Measurements from ENCODE around the gene CBR3. TPM values are rescaled to one million over a fixed set of nuclear protein-coding genes. Genes with fewer than 3 reads are reported as not detected.

Gene CBR3
- total and polyA plus RNA-seq, 7 experiments from 2014 or later: 1.3 to 22.5 (median 5.6) TPM

DNA sequence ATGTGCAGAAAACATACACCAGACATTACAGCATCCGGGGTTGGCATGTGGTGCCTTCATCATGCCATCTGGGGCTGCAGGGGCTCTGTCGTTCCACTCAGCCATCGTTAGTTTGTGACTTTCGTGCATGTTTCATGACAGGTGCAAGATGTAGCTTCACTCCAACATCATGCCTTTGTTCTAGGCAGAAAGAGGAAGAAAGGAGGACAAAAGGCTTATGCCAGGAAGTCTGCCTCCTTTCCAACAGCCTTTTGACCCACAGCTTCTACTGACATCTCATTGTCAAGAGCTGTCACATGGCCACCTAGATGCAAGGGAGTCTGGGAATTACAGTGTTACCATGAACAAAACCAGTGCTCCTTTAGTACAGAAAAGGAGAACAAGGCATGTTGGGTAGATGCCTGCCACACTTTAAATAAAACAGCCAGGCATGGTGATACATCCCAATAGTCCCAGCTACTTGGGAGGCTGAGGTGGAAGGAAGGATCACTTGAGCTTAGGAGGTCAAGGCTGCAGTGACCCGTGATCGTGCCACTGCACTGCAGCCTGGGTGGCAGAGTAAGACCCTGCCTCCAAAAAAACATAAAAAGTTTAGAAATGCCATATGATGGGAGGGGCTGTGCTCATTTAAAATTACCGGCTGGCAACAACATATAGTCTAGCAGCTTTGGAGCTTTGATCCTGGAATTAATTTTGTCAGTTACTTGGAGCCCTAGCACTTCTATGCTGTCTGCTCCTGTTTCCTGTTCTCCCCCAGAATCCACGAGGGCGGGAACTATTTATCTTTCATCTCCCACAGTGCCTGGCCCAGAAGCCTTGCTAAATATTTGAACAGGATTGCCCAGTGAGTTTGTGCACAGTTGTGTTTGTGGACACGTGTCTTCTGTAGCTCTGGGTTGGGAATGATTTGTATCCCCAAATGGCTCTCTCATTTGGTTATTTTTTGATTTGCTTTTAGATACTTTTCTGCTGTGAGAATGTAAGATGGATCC is 29.2 kb downstream of the CBR3 start:
- Histone ChIP-seq H3K4me1 (ENCODE audit: control insufficient read depth in 2 of 2, insufficient read depth in 2 of 2, low read length in 2 of 2) (no peaks in the 10 kb centered on the region), H3K36me3 (ENCODE audit: control insufficient read depth in 2 of 3, insufficient read depth in 3 of 3, low read length in 3 of 3) (peaks cover 0 to 18% (median 2%) of the 10 kb centered on the region in 3 experiments), H3K4me3 (ENCODE audit: low read length) (no peak overlapping the region), H3K27me3 (ENCODE audit: control insufficient read depth in 2 of 2, insufficient read depth in 2 of 2, low read length in 2 of 2) (no peaks in the 10 kb centered on the region), H3K9me3 (ENCODE audit: control insufficient read depth in 2 of 3, low read length in 3 of 3) (no peaks in the 10 kb centered on the region), H3K27ac (ENCODE audit: low read depth, low read length) (no peak overlapping the region)
- H3K27me3 Mint-ChIP-seq: no peaks in the 10 kb centered on the region
- DNase-seq (no peak), ATAC-seq (no peak)
- POLR2A ChIA-PET: interaction anchor here (0.5 to 1.8 kb wide), 4 partner anchors 10 to 232 kb away, joined by 3 to 9 read pairs (median 3); no protein-coding TSS in a partner anchor
- no peaks in the 10 kb centered on the region for H3K9me3 Mint-ChIP-seq
- H3K4me1 Mint-ChIP-seq: peaks cover 6 to 41% (median 25%) of the 10 kb centered on the region in 7 donors
- H3K27ac Mint-ChIP-seq: peak overlapping the region in 2 of 9 donors; percentile 1 to 53
- H3K4me3 Mint-ChIP-seq: no peak overlapping the region
- CTCF ChIA-PET: interaction anchor here (1.6 to 1.8 kb wide), 2 partner anchors 10 to 23 kb away, joined by 5 to 6 read pairs; no protein-coding TSS in a partner anchor
- intact Hi-C loops (cut with micrococcal nuclease): no loop called here
- peaks cover 0 to 26% (median 18%) of the 10 kb centered on the region in 5 donors for H3K36me3 Mint-ChIP-seq

GRCh38 chr21:36165356-36165755 is 30.5 kb downstream of the CBR3 start:
- no peaks in the 10 kb centered on the region for H3K27me3 ChIP-seq (ENCODE audit: control insufficient read depth in 2 of 2, insufficient read depth in 2 of 2, low read length in 2 of 2)
- Mint-ChIP-seq H3K36me3 (peaks cover 10 to 37% (median 20%) of the 10 kb centered on the region in 5 donors), H3K4me1 (peaks cover 6 to 31% (median 22%) of the 10 kb centered on the region in 7 donors), H3K4me3 (no peak overlapping the region), H3K27me3 (no peaks in the 10 kb centered on the region), H3K9me3 (no peaks in the 10 kb centered on the region), H3K27ac (no peak overlapping the region)
- CTCF ChIA-PET: no interaction called here
- H3K4me1 ChIP-seq (ENCODE audit: control insufficient read depth in 2 of 2, insufficient read depth in 2 of 2, low read length in 2 of 2): no peaks in the 10 kb centered on the region
- POLR2A ChIA-PET: no interaction called here
- H3K9me3 ChIP-seq (ENCODE audit: control insufficient read depth in 2 of 3, low read length in 3 of 3): no peaks in the 10 kb centered on the region
- no peak overlapping the region for H3K27ac ChIP-seq (ENCODE audit: low read depth, low read length)
- intact Hi-C loops (cut with micrococcal nuclease): no loop called here
- ATAC-seq (no peak), DNase-seq (no peak)
- peaks cover 0 to 27% (median 5%) of the 10 kb centered on the region in 3 experiments for H3K36me3 ChIP-seq (ENCODE audit: control insufficient read depth in 2 of 3, insufficient read depth in 3 of 3, low read length in 3 of 3)
- no peak overlapping the region for H3K4me3 ChIP-seq (ENCODE audit: low read length)

- peaks cover 0 to 33% (median 5%) of the 10 kb centered on the region in 3 experiments for H3K36me3 ChIP-seq (ENCODE audit: control insufficient read depth in 2 of 3, insufficient read depth in 3 of 3, low read length in 3 of 3)
- Mint-ChIP-seq H3K4me3 (no peak overlapping the region), H3K36me3 (peaks cover 10 to 40% (median 26%) of the 10 kb centered on the region in 5 donors), H3K4me1 (peaks cover 6 to 29% (median 18%) of the 10 kb centered on the region in 7 donors), H3K27ac (no peak overlapping the region), H3K9me3 (no peaks in the 10 kb centered on the region), H3K27me3 (no peaks in the 10 kb centered on the region)
- no peaks in the 10 kb centered on the region for H3K9me3 ChIP-seq (ENCODE audit: control insufficient read depth in 2 of 3, low read length in 3 of 3)
- DNase-seq (no peak), ATAC-seq (no peak)
- no peaks in the 10 kb centered on the region for H3K27me3 ChIP-seq (ENCODE audit: control insufficient read depth in 2 of 2, insufficient read depth in 2 of 2, low read length in 2 of 2)
- CTCF ChIA-PET: no interaction called here
- H3K4me3 ChIP-seq (ENCODE audit: low read length): no peak overlapping the region
- no peaks in the 10 kb centered on the region for H3K4me1 ChIP-seq (ENCODE audit: control insufficient read depth in 2 of 2, insufficient read depth in 2 of 2, low read length in 2 of 2)
- intact Hi-C loops (cut with micrococcal nuclease): no loop called here
- POLR2A ChIA-PET: interaction anchor here (0.6 kb wide), 1 partner anchor 92 kb away, joined by 3 read pairs; no protein-coding TSS in a partner anchor
- no peak overlapping the region for H3K27ac ChIP-seq (ENCODE audit: low read depth, low read length)
Observed at GRCh38 chr21:36166705-36167104, 31.8 kb downstream of the CBR3 start.

GRCh38 chr21:36167541-36167940 is 32.7 kb downstream of the CBR3 start:
- H3K4me1 ChIP-seq (ENCODE audit: control insufficient read depth in 2 of 2, insufficient read depth in 2 of 2, low read length in 2 of 2): no peaks in the 10 kb centered on the region
- H3K27ac Mint-ChIP-seq: no peak overlapping the region
- CTCF ChIA-PET: no interaction called here

GRCh38 chr21:36169470-36170128 is 34.7 kb downstream of the CBR3 start:
- H3K27ac Mint-ChIP-seq: peak overlapping the region in 1 of 9 donors; percentile 69
- POLR2A ChIA-PET: interaction anchor here (1.1 kb wide), 1 partner anchor 20 kb away, joined by 3 read pairs; no protein-coding TSS in a partner anchor
- Histone ChIP-seq H3K27me3 (ENCODE audit: control insufficient read depth in 2 of 2, insufficient read depth in 2 of 2, low read length in 2 of 2) (no peaks in the 10 kb centered on the region), H3K36me3 (ENCODE audit: control insufficient read depth in 2 of 3, insufficient read depth in 3 of 3, low read length in 3 of 3) (peaks cover 0 to 33% (median 5%) of the 10 kb centered on the region in 3 experiments), H3K4me3 (ENCODE audit: low read length) (no peak overlapping the region), H3K27ac (ENCODE audit: low read depth, low read length) (no peak overlapping the region), H3K9me3 (ENCODE audit: control insufficient read depth in 2 of 3, low read length in 3 of 3) (no peaks in the 10 kb centered on the region), H3K4me1 (ENCODE audit: control insufficient read depth in 2 of 2, insufficient read depth in 2 of 2, low read length in 2 of 2) (peaks cover 5 to 9% of the 10 kb centered on the region in 2 donors)
- CTCF ChIA-PET: interaction anchor here (0.8 kb wide), 1 partner anchor 20 kb away, joined by 4 read pairs; no protein-coding TSS in a partner anchor
- H3K4me3 Mint-ChIP-seq: no peak overlapping the region
- peaks cover 0 to 15% (median 11%) of the 10 kb centered on the region in 7 donors for H3K4me1 Mint-ChIP-seq
- intact Hi-C loops (cut with micrococcal nuclease): loop anchor here in 1 of 2 donors (5.0 kb wide), 1 partner anchor 38 kb away; no protein-coding TSS in a partner anchor
- no peaks in the 10 kb centered on the region for H3K9me3 Mint-ChIP-seq
- no peaks in the 10 kb centered on the region for H3K27me3 Mint-ChIP-seq
- no peak for DNase-seq
- no peak for ATAC-seq
- H3K36me3 Mint-ChIP-seq: peaks cover 10 to 38% (median 25%) of the 10 kb centered on the region in 5 donors

More at GRCh38 chr21:36167541-36167940, 32.7 kb downstream of the CBR3 start:
- Histone ChIP-seq H3K27me3 (ENCODE audit: control insufficient read depth in 2 of 2, insufficient read depth in 2 of 2, low read length in 2 of 2) (no peaks in the 10 kb centered on the region), H3K9me3 (ENCODE audit: control insufficient read depth in 2 of 3, low read length in 3 of 3) (no peaks in the 10 kb centered on the region), H3K36me3 (ENCODE audit: control insufficient read depth in 2 of 3, insufficient read depth in 3 of 3, low read length in 3 of 3) (peaks cover 0 to 33% (median 5%) of the 10 kb centered on the region in 3 experiments), H3K27ac (ENCODE audit: low read depth, low read length) (no peak overlapping the region), H3K4me3 (ENCODE audit: low read length) (no peak overlapping the region)
- POLR2A ChIA-PET: interaction anchor here (0.7 kb wide), 1 partner anchor 113 kb away, joined by 3 read pairs; no protein-coding TSS in a partner anchor
- H3K4me3 Mint-ChIP-seq: no peak overlapping the region
- DNase-seq (no peak), ATAC-seq (no peak)
- no peaks in the 10 kb centered on the region for H3K27me3 Mint-ChIP-seq
- H3K9me3 Mint-ChIP-seq: no peaks in the 10 kb centered on the region
- H3K36me3 Mint-ChIP-seq: peaks cover 10 to 40% (median 27%) of the 10 kb centered on the region in 5 donors
- intact Hi-C loops (cut with micrococcal nuclease): no loop called here
- H3K4me1 Mint-ChIP-seq: peaks cover 6 to 28% (median 18%) of the 10 kb centered on the region in 7 donors

DNA sequence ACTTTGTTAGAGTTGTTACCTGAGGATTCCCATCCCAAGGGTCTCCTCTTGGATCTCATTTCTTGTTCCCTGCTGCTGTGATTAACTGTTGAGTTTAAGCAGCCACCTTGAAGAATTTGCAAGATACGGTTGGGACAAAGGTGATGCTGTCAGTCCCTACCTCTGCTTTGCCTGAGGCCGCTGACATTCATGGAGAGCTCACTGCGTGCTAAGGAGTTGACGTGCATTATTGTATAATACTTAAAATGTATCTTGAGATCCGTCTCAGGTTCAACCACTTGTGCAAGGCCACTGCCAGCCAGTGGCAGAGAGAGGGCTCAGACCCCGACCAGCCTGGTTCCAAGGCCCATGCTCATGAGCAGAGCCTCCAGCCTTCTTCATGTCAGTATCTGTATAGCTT is 35.9 kb downstream of the CBR3 start:
- ChIA-PET POLR2A (no interaction called here), CTCF (no interaction called here)
- H3K4me1 ChIP-seq (ENCODE audit: control insufficient read depth in 2 of 2, insufficient read depth in 2 of 2, low read length in 2 of 2): peaks cover 7 to 9% of the 10 kb centered on the region in 2 donors
- no peaks in the 10 kb centered on the region for H3K27me3 Mint-ChIP-seq
- peaks cover 9 to 32% (median 24%) of the 10 kb centered on the region in 5 donors for H3K36me3 Mint-ChIP-seq
- no peaks in the 10 kb centered on the region for H3K9me3 ChIP-seq (ENCODE audit: control insufficient read depth in 2 of 3, low read length in 3 of 3)
- DNase-seq (no peak), ATAC-seq (no peak)
- H3K4me1 Mint-ChIP-seq: peaks cover 5 to 21% (median 17%) of the 10 kb centered on the region in 7 donors
- H3K36me3 ChIP-seq (ENCODE audit: control insufficient read depth in 2 of 3, insufficient read depth in 3 of 3, low read length in 3 of 3): peaks cover 0 to 29% (median 5%) of the 10 kb centered on the region in 3 experiments
- no peaks in the 10 kb centered on the region for H3K27me3 ChIP-seq (ENCODE audit: control insufficient read depth in 2 of 2, insufficient read depth in 2 of 2, low read length in 2 of 2)
- no peak overlapping the region for H3K4me3 Mint-ChIP-seq
- H3K27ac Mint-ChIP-seq: no peak overlapping the region
- H3K27ac ChIP-seq (ENCODE audit: low read depth, low read length): no peak overlapping the region
- no peaks in the 10 kb centered on the region for H3K9me3 Mint-ChIP-seq
- no peak overlapping the region for H3K4me3 ChIP-seq (ENCODE audit: low read length)
- intact Hi-C loops (cut with micrococcal nuclease): loop anchor here in 1 of 2 donors (5.0 kb wide), 1 partner anchor 36 kb away; no protein-coding TSS in a partner anchor
